DMS114 treated with DMSO at 0.1 percent for 48 hours (cell line): ENCODE measurements around the gene UGT1A9.
"Not testable (repeated sequence)": the region's sequence is repeated elsewhere in the genome, so short reads cannot be mapped to it uniquely, and the experiment has no call there.

Experiments used
- DNase-seq: peaks from one replicate; lab custom pipeline; 2025; ENCODE audit not compliant: unreplicated experiment; lab: John Stamatoyannopoulos, UW

UGT1A9 gene

GRCh38 chr2:233671290-233672161 is at the start of gene UGT1A9:
Gene UGT1A9, plus strand, starts transcription at chr2:233671898. Its CDS starts 37 bp downstream, at chr2:233671935.
- no peak for DNase-seq

GRCh38 chr2:233627331-233628025 is 44.2 kb upstream of the UGT1A9 start:
- no peak for DNase-seq

GRCh38 chr2:233636306-233636705 is 35.4 kb upstream of the UGT1A9 start, which contains the start of gene UGT1A10:
Gene UGT1A10, plus strand, starts transcription at chr2:233636448. Its CDS starts 75 bp downstream, at chr2:233636523.
- not testable (repeated sequence) for DNase-seq

- no peak for DNase-seq
These were observed 32.9 kb upstream of the UGT1A9 start for GRCh38 chr2:233638836-233639235.

- no peak for DNase-seq
These were observed 31.8 kb upstream of the UGT1A9 start for GRCh38 chr2:233639860-233640259.

GRCh38 chr2:233643128-233643527 is 28.6 kb upstream of the UGT1A9 start:
- DNase-seq = no peak

GRCh38 chr2:233646033-233646432 is 25.7 kb upstream of the UGT1A9 start:
- not testable (repeated sequence) for DNase-seq

- DNase-seq = no peak
These were observed 20.7 kb upstream of the UGT1A9 start for GRCh38 chr2:233650981-233651380.

- no peak for DNase-seq
These were observed 20.3 kb upstream of the UGT1A9 start for GRCh38 chr2:233651430-233651829.

GRCh38 chr2:233654501-233654900 is 17.2 kb upstream of the UGT1A9 start:
- DNase-seq = no peak

- DNase-seq = no peak
These were observed 16.7 kb upstream of the UGT1A9 start for GRCh38 chr2:233655043-233655442.

GRCh38 chr2:233655943-233656342 is 15.8 kb upstream of the UGT1A9 start:
- not testable (repeated sequence) for DNase-seq

- no peak for DNase-seq
These were observed 15.3 kb upstream of the UGT1A9 start for GRCh38 chr2:233656443-233656842.

- DNase-seq = no peak
These were observed 13.1 kb upstream of the UGT1A9 start for GRCh38 chr2:233658610-233659009.

GRCh38 chr2:233663911-233664310 is 7.8 kb upstream of the UGT1A9 start:
- DNase-seq = no peak

- DNase-seq = no peak
These were observed 3.0 kb upstream of the UGT1A9 start for GRCh38 chr2:233668605-233669260.

GRCh38 chr2:233672886-233673285 is 1.2 kb downstream of the UGT1A9 start:
- no peak for DNase-seq

- no peak for DNase-seq
These were observed 2.2 kb downstream of the UGT1A9 start for GRCh38 chr2:233673896-233674295.

GRCh38 chr2:233674314-233674713 is 2.6 kb downstream of the UGT1A9 start:
- DNase-seq = no peak

- DNase-seq = no peak
These were observed 3.3 kb downstream of the UGT1A9 start for GRCh38 chr2:233674995-233675394.

- no peak for DNase-seq
These were observed 4.3 kb downstream of the UGT1A9 start for GRCh38 chr2:233676046-233676445.

- no peak for DNase-seq
These were observed 7.5 kb downstream of the UGT1A9 start for GRCh38 chr2:233679196-233679595.
